GM12875 (cell line): ENCODE measurements around the gene MRPS26.

Source experiments
- H3K4me3 ChIP-seq: one replicate; pipeline ENCODE4 v1.5.1; 2011; ENCODE audit warnings: low read depth, low read length, control low read depth
- CTCF ChIP-seq: IDR thresholded peaks from 2 replicates; pipeline ENCODE4 v1.5.1; 2011; ENCODE audit warnings: low read depth, mild to moderate bottlenecking, control low read depth, inconsistent platforms, low read length, moderate library complexity, borderline replicate concordance; ENCODE audit not compliant: insufficient read depth

MRPS26 gene

GRCh38 chr20:3045816-3046676 is at the start of gene MRPS26:
Gene MRPS26, plus strand, starts transcription at chr20:3046052. Its CDS starts 17 bp downstream, at chr20:3046069.
- H3K4me3 ChIP-seq, result peak within 1 kb of the TSS; percentile 75
- TF ChIP-seq CTCF, result no peak

- no peak for TF ChIP-seq CTCF
- H3K4me3 ChIP-seq, result no peak overlapping the region
Observed at GRCh38 chr20:2998728-2999127, 47.1 kb upstream of the MRPS26 start.

GRCh38 chr20:3000852-3001523 is 44.9 kb upstream of the MRPS26 start:
- TF ChIP-seq CTCF, result no peak
- no peak overlapping the region for H3K4me3 ChIP-seq

GRCh38 chr20:3003416-3003815 is 42.4 kb upstream of the MRPS26 start:
- no peak for TF ChIP-seq CTCF
- no peak overlapping the region for H3K4me3 ChIP-seq

GRCh38 chr20:3010985-3011723 is 34.7 kb upstream of the MRPS26 start:
- H3K4me3 ChIP-seq, result no peak overlapping the region
- TF ChIP-seq CTCF, result no peak

- no peak overlapping the region for H3K4me3 ChIP-seq
- TF ChIP-seq CTCF, result no peak
Observed at GRCh38 chr20:3011752-3012151, 34.1 kb upstream of the MRPS26 start.
